HG03457 (cell line): ENCODE data around the gene COA8.

Source experiments
- ATAC-seq: cut with Tn5 transposase; IDR thresholded peaks from one replicate; pipeline ENCODE4 v1.9.1; 2021; ENCODE audit warnings: moderate number of reproducible peaks; ENCODE audit not compliant: unreplicated experiment

COA8 gene, protein sequence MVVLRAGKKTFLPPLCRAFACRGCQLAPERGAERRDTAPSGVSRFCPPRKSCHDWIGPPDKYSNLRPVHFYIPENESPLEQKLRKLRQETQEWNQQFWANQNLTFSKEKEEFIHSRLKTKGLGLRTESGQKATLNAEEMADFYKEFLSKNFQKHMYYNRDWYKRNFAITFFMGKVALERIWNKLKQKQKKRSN

DNA sequence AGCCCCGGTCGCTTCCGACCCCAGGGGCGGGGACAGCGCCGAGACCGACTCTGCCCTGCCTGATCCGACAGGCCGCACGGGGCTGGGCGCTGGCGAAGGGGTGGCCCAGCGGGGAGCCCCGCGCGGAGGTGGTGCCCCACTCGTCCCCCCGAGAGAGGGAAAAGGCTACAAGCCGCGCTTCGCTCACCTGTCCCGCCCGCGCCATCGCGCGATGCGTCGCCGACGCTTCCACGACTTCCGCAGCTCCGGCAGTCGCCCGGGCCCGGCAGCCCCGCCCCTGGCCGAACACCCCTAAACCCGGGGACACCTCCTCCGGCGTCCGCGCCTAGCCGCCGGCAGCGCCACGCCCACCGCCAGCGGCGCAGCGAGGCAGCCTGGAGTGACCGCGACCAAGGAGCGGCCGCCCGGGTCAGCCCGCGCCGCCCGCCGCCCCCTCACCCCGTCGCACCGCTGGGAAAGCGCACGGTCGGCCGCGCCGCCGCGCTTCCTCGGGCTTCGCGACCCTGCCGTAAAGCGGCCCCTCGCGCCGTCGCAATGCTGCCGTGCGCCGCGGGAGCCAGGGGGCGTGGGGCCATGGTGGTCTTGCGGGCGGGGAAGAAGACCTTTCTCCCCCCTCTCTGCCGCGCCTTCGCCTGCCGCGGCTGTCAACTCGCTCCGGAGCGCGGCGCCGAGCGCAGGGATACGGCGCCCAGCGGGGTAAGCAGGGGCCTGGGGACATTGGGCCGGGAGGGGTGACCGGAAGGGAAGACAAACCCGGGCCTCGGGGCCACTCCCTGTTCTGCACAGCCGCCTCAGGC lies at the start of gene COA8, which contains the start of gene BAG5:
COA8 (plus strand) TSS at position 532 of the 797 bp plus-strand sequence; CDS start at position 574, 42 bp downstream.
BAG5 (minus strand) TSS at position 229 of the 797 bp plus-strand sequence. CDS start 1,493 bp downstream, outside the sequence.
- ATAC-seq: peak; percentile 58

DNA sequence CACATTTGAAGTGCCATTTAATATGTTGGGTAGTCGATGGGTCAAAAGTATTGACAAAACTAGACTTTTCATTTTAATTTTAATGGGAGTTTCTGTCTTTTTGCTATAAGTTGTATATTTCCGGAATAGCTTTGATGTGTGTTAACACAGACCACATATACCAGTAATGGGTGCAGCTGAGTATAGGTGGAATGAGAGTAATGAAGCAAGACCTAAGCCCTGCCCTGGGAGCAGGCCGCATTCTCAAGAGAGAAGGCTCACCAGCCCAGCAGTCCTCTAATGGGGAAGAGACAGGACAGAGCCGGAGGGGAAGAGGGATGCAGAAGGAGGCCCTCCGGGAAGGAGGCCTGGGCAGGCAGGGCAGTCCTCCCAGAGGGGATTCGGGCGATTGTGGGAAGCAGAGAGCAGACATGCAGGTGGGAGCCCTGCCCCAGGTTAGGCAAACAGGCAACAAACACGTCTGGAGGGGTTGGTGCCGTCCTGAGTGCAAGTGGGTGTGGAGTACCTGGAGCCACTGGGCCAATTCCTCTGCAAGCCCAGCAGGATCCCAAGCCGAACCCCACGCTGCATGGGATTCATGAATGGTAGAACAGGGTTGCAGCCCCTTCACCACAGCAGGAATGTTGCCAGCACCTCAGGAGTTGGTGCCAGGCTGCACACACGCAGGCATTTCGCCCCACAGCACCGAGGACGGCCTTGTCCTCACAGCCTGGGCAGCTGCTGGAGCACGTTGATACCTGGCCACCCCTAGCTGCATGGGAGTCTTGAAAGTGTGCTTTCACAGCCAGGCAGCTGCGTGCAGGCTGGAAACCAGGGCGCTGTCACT lies 48.0 kb upstream of the COA8 start:
- no peak for ATAC-seq

DNA sequence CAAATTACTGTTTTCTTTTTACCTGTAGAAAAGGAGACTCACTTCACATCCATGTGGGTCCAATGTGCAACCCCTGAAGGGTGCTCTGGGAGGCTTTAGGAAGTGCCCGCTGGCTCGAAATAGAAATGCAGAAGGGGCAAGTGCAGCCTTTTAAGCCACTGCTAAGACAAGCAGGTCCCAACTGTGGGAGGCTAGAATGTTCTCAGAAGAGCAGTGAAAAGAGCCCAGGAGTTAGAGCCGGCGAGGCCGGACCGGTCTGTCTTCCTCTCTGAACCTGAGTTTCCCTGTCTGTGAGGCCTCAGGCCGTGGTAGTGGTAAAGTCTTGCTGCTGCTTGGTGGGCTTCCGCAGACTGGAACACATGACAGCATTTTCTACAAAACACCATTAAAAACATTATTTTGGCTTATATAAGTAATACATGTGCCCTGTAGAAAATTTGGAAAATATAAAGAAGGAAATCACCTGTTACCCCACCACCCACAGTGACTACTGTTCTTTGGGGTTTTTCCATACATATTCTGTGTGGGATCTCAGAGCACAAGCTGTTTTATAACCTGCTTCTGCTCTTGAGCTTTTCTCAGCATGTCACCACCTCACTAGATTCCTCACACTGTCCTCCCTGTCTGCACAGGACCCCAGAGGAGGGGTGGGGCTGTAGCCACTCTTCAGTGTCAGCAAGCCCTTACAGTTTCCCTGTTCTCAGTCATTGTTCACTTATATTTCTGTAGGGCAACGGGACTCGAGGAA lies 46.2 kb upstream of the COA8 start:
- ATAC-seq: no peak

DNA sequence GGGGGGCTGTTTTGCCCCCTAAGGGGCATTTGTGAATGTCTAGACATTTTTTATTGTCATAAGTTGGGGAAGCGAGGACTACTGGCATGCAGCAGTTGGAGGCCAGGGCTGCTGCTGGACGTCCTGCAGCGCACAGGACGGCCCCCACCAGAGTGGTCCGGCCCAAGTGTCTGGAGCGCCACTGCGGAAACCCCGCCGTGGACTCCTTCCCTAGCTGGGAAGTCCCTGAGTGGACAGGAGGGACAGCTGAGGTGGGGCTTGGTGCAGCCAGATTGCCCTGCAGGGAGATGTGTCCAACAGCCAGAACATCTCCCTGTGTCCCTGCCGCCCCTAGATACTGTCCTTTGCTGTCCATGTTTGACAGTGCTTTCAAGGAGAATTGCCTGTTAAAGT lies 45.6 kb upstream of the COA8 start:
- no peak for ATAC-seq

DNA sequence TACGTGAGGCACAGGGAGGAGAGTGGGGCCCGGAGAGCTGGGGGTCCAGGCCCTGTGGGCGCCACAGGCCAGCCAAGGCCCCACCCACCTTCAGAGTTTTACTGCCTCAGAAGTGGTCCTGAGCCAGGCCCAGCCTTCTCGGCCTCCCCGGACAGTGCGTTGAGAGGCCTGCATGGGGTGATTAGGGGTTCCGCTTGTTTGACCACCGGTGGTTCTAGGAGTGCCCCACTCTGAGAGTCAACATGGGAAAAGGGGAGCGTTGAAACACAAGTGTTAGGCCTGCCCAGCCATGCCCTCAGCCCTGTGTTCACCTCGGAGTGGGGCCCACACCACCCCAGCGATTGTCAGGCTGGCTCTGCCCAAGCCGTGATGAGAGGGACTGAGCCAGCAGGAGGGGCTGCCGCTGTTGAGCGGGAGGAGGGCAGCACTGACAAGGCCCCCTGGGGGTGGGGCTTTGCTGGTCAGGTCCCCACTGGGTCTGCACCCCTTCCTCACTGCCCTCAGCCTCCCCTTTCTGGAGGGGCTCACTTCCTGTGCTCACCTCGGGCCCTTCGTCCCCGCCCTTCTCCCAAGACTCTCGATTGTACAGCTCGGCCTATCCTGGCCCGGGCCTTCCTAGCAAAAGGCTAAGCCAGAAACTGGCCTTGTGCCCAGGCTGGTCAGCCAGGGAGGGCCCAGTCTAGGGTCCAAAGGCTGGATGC lies 44.9 kb upstream of the COA8 start:
- no peak for ATAC-seq

DNA sequence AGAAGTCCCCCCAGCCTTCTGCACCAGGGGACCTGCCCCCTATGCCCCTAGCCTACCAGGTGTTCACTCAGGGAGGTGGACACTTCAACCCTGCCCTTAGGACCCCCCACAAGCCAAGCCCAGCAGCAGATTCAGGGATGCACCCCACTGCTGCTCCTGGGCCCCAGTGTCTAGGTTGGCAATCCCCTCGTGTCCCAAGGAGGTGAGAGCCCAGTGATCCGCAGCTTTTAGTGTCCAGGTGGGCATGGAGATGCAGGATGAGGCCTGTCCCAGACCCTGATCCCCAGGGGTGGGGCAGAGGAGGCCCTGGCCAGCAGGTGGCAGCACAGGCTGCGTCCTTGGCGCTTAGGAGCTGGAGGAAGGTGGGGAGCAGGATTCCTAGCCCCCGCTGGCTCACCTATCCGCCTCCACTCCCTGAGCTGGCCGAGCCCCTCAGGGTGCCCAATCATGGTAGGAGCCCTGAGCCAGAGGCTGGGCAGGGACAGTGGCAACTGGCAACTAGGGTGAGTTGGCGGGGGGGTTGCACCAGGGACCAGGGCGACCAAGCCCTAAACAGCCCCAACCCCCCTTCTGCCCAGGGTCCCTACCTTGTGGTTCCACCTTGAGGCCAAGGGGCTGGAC lies 44.2 kb upstream of the COA8 start:
- no peak for ATAC-seq

DNA sequence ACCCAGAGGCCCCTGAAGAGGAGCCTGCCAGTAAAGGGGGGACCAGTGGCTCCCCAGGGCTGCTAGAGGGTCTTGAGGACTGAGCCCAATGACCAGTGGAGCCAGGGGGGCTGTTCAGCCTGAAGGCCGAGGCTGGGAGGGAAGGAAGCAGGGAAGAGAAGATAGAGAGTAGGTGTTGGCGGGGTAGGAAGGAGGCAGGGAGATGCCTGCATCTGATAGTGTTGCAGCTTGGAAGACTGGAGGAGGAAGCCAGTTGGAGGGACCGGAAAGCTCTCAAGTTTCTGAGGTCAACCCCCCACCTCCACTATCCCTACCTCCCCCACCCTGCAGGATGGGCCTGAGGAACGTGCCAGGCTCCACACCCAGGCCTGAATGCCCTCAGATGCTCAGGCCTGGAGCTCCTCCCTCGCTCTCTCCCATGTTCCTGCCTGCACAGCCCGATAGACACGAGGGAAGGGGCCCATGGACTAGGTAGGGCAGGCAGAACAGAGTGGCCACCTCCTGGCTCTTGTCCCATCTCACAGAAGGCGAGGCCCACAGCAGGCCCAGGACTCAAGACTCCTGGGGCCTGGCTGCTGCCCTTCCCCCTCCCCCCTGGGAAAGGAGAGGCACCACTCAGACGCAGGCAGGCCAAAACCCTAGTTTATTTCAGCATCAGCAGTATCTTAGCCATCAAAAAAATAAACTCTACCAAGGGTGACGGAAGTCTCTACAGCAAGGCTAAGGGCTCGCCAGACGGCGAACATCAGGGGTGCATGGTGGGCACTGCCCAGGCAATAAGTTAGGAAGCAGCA lies 43.5 kb upstream of the COA8 start:
- no peak for ATAC-seq

DNA sequence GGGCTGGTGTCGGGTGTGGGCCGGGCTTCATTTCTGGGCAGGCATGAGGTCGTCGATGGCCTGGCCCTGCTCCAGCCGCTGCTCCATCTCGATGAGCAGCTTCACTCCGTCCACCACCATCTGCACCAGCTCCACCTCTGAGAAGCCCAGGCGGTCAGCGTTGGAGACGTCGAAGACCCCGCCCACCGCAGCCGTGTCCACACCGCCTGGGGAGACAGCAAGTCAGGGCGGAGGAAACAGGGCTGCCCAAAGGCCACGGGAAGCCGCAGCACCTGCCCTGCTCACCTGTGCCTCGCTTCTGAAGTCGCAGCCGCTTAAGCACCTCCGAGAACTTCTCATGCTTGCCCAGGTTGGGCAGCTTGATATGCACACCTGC lies 42.9 kb upstream of the COA8 start:
- ATAC-seq: no peak

DNA sequence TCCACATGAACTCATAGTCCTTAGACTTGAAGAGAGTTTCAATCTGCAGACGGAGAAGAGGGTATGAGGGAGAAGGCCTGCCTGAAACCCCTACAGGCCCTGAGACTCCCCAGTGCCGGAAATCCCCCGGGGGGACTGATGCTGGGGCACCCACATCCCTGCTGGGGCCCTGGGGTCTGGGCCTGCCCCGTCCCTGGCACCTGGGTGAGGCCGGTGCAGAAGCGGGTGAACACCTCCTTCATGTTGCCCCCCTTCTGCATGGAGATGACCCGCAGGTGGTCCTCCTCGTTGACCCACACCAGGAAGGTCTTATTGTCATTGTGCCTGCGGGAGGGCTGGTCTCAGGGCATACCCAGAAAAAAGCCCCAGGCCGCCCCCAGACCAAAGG lies 42.5 kb upstream of the COA8 start:
- ATAC-seq: no peak

DNA sequence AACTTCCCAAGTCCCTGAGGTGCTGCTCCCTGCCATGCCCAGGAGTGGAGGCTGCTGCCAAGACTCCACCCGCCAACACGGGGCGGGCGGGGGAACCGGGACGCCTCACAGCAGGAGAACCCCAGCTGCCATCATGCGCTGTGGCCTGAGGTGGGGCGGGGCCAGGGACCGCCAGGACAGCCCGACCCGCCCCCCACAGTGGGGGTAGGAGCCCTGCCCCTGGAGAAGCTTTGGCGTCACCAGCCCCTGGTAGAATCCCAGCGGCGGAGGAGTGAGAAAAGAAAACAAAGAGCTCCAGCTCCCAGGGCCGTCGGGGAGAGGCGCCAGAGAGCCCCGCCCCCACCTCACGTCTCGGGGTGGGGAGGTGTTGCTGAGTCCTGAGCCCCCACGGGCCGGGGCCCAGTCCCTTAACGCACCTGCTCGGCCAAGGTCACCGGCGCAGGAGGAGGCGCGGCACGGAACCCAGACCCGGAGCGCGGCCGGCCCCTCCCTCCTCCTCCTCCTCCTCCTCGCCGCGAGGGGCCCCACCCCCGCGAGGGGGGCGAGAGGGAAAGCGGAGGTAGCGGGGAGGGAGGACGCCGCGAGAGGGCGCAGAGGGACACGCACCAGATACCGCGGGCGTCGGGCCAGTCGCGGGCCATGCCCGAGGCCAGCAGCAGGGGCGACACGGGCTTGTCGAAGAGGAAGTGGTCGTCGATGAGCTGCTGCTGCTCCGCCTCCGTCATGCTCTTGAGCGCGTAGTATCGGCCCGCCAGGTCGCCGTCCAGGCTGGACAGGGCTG lies 41.9 kb upstream of the COA8 start:
- ATAC-seq: no peak

DNA sequence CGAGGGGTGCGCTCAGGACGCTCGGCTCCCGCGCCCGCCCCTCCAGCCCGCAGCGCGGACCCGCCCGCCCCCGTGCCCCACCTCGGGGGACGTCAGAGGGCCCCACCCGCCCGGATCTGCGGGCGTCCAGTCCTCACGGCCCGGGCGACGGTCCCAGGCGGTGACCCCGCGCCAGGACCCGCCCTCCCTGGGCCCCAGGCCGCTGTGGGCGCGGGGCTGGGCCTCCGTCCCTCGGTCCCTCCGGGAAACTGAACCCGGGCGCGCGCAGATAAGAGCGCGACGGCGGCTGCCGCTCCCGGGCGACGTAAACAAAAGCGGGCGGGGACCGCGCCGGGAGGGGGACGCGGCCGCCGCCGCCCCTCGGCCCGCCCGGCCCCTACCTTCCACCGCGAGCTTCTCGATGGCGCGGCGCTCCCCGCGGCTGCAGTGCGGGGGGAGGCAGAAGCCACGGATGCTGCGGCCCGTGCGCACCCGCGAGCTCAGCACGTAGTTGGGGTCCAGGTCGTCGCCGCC lies 41.3 kb upstream of the COA8 start:
- no peak for ATAC-seq

DNA sequence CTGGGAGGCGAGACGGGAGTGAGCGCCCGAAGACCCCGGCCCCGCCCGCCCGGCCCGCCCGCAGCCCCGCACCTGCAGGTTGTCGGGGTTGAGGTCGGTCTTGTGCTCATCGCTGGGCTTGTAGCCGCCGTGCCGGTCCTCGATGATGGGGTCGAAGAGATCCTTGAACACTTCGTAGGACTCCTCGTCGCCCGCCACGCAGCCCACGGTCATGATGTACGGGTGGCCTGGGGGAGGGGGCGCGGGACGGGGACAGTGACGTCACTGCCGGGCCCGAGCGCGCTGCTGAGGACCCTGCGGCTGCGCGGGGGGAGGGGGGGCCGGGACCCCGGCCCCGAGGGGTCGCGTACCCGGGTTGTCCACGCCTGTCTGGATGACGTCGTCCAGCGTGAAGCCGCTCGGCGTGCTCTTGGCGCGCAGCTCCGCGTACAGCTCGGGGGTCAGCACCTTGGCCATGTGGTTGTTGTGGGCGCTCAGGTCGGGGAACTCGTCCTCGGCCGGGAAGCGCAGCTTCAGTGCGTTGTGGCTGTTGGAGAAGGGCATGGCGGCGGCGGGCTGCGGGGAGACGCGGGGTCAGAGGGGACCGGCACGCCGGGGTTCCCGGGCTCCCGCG lies 40.7 kb upstream of the COA8 start:
- no peak for ATAC-seq

DNA sequence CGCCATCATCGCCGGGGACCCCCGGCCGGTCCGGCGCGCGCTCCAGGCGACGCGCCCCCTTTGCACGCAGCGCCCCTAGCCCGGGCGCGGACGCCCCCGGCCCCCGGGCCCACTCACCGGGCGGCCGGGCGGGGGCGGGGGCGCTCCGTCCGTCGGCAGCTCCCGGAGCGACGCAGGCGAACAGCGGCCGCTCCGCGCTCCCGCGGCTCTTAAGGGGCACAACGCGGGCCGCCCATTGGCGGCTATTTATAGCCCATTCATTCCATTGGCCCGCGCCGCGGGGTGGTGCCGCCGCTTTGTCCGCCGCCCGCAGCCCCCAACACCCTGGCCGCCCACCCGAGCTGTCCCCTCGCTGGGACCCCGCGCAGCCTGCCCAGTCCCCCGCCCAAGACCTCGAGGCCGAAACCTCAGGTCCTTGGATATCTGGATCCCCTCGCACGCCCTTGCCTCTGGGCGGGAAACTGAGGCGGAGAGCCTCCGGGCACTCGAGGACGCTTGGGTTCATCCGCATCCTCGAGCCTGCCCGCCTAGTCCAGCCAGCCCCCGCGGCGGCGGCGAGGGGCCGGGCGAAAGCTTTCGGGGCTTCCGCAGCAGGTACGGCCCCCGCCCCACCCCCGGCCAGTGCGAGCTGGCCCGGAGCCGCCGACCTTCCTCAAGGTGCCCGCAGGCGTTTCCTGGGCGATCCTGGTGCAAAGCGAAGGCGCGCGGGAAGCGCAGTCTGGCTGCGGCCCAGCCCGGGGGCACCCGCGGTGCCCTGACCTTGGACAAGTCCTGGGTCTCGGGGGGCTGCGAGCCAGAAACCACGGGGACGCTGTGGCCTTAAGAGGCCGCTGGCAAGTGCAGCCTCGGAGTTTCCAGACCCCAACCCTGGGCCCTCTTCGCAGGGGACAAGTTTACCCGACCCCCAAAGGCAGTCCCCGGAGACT lies 39.8 kb upstream of the COA8 start, which contains the start of gene CKB:
CKB (minus strand) TSS at position 182 of the 926 bp plus-strand sequence. CDS start 337 bp downstream, outside the sequence.
- ATAC-seq: no peak

DNA sequence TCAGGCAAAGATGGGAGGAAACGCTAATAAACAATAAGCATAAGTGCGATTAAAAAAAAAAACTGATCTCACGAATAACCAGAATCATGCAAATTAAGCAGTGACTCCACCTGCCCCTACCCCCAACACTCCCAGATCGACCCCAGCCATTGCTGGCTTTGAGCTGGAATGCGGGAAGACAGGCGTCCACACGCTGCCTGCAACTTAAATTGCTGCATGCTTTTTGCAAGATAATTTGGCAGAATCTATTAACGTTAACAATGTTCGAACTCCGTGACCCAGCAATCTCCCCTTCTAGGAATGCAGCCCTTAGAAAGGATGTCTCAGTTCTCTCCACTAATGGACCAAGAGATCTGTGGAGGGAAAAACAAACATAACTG lies 39.2 kb upstream of the COA8 start:
- no peak for ATAC-seq

DNA sequence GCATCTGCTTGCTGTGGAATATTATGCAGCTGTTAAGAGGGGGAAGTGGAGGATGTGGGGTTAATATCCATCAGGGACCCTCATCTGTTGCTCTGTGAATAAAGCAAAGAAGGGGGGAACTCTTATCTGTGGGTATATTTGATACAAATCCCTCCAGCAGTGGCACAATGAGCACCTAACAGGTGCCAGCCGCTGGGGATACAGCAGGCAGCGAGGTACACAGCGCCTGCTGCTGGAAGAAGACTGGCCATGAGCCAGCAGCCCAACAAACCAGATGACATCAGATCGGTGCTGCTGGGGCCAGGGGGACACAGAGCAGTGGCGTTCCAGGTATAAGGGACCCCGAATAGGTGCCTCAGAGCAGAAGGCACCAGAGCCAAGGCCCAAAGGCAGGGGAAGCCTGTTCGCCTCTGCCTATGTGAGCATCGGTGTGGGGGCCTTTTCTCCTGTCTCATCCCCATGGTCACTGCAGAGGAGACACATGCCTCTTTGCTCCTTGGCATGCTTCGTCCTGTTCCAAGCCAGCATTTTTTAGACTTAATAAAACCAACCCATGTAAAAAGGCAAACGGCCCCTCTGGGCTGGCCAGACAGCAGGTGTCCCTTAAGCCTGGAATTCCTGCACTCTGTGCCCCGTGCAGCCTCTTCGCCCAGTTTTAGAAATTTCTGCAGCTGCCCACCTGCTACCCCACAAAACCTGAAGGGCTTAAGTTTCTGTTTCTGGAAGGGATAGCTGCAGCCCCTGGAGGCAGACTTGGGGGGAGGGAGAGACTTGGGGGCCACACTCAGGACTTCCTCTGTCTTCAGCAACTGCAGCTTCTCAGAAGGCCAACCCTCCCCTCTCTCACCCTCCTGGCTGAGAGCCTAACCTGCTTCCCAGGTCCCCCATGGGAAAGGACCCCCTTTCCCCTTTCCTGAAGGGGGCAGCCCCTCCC lies 38.5 kb upstream of the COA8 start:
- no peak for ATAC-seq
